Activated T-cell treated with anti-CD3 and anti-CD28 coated beads, Interleukin-2, amount 50 U/mL, for 72 hours (primary cell): Measurements from ENCODE around the gene BSND. TPM values are rescaled to one million over a fixed set of nuclear protein-coding genes. Genes with fewer than 3 reads are reported as not detected.
"Not testable (repeated sequence)": the region's sequence is repeated elsewhere in the genome, so short reads cannot be mapped to it uniquely, and the experiment has no call there.

Experiments used
- ATAC-seq, 2 donors: fragments of 150-1000 bp; cut with Tn5 transposase; replicated peaks in 1 of 2; 2 replicates each; pipeline ENCODE4 v1.10.0; 2021; ENCODE audit warnings: moderate library complexity in 2 of 2, mild to moderate bottlenecking in 1 of 2
- DNase-seq, 2 donors: peaks; one replicate each; pipeline ENCODE4 v3.0.0; 2021 to 2022; ENCODE audit warnings: mixed read lengths in 1 of 2
- H3K27ac Mint-ChIP-seq: one replicate; pipeline ENCODE4 v1.8.0; 2022; ENCODE audit warnings: mild to moderate bottlenecking, moderate library complexity, mixed read lengths
- H3K27me3 Mint-ChIP-seq: one replicate; pipeline ENCODE4 v1.8.0; 2022; ENCODE audit warnings: low read depth, mixed read lengths
- H3K36me3 Mint-ChIP-seq, 2 donors: one replicate each; pipeline ENCODE4 v1.8.0; 2022; ENCODE audit warnings: mixed read lengths in 2 of 2, mild to moderate bottlenecking in 1 of 2; ENCODE audit not compliant: insufficient read depth in 2 of 2
- H3K4me1 Mint-ChIP-seq: one replicate; pipeline ENCODE4 v1.8.0; 2022; ENCODE audit warnings: low read depth, mixed read lengths
- H3K4me3 Mint-ChIP-seq, 2 donors: one replicate each; pipeline ENCODE4 v1.8.0; 2022; ENCODE audit warnings: mild to moderate bottlenecking in 2 of 2, mixed read lengths in 2 of 2, moderate library complexity in 2 of 2
- H3K9me3 Mint-ChIP-seq, 2 donors: one replicate each; pipeline ENCODE4 v1.8.0; 2022; ENCODE audit warnings: mixed read lengths in 2 of 2
- total RNA-seq, 2 donors: library from RNA; stranded (reverse); gene quantifications; one replicate each; pipeline ENCODE4 v1.2.3, GENCODE V29; 2022

The BSND gene
- total RNA-seq, 2 donors from 2014 or later: not detected

GRCh38 chr1:55026682-55027081, 27.9 kb downstream of the BSND start:
- not testable (repeated sequence) for H3K36me3 Mint-ChIP-seq, H3K9me3 Mint-ChIP-seq, H3K4me1 Mint-ChIP-seq, H3K27ac Mint-ChIP-seq, H3K4me3 Mint-ChIP-seq, H3K27me3 Mint-ChIP-seq, ATAC-seq, DNase-seq

GRCh38 chr1:55031098-55031497, 32.4 kb downstream of the BSND start:
- not testable (repeated sequence) for H3K27ac Mint-ChIP-seq, H3K36me3 Mint-ChIP-seq

GRCh38 chr1:55033265-55033614, 34.5 kb downstream of the BSND start:
- H3K27me3 Mint-ChIP-seq: peaks cover 42% of the 10 kb centered on the region

More at GRCh38 chr1:55031098-55031497, 32.4 kb downstream of the BSND start:
- not testable (repeated sequence) for H3K4me1 Mint-ChIP-seq, DNase-seq, ATAC-seq, H3K9me3 Mint-ChIP-seq, H3K4me3 Mint-ChIP-seq
- peaks cover 21% of the 10 kb centered on the region for H3K27me3 Mint-ChIP-seq

DNA sequence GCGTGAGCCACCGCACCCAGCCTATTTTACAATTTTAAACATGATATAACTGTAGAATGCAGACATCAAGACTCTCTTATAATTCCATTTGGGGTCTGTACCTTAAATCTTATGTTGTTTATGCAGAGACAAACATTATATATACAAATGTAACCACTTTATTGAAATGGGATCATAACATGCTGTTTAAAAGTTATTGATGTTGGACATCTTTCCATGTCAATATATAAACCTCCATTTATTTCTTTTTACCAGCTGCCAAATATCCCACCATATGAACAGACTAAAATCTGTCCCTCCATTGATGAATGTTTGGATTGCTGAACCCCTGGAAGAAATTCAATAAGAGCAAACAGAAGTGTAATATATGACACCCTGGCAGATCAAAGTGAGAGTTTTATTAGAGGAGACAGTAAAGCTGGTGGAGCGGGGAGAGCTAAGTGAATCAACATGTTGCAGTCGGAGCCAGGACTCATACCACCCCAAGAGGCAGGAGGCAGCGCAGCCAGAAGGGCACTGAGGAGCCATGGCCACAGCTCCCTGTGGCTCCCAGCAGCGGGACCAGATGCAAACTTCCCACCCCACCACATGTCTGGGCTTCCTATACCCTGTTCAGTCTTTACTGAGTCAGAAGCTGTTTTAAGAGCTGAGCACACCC, 35.9 kb downstream of the BSND start:
- no peak overlapping the region for H3K27ac Mint-ChIP-seq
- ATAC-seq: no peak
- H3K4me1 Mint-ChIP-seq: no peaks in the 10 kb centered on the region
- peaks cover 53% of the 10 kb centered on the region for H3K27me3 Mint-ChIP-seq
- DNase-seq: no peak
- H3K4me3 Mint-ChIP-seq: no peak overlapping the region
- H3K36me3 Mint-ChIP-seq: no peaks in the 10 kb centered on the region
- no peaks in the 10 kb centered on the region for H3K9me3 Mint-ChIP-seq

More at GRCh38 chr1:55033265-55033614, 34.5 kb downstream of the BSND start:
- ATAC-seq (no peak), DNase-seq (no peak)
- H3K9me3 Mint-ChIP-seq: no peaks in the 10 kb centered on the region
- no peak overlapping the region for H3K27ac Mint-ChIP-seq
- H3K4me1 Mint-ChIP-seq: no peaks in the 10 kb centered on the region
- H3K36me3 Mint-ChIP-seq: no peaks in the 10 kb centered on the region
- no peak overlapping the region for H3K4me3 Mint-ChIP-seq

DNA sequence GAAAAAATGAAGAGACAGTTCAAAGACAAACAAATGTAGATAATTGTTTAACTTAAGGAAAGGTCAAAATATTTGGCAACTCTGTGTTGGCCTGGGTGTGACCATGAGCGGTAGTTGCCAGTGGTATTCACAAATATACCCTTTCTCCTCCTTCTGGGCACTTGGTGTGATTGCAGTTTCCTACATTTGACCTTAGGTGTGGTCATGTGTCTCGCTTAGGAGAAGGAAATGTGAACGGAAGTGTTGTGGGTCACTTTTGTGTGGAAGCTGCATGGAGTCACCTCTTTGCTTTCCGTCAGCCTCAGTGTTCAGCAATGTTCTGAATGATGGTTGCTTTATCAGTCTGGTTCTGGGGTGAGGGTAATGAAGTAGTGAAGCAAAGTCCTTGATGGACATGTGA, 37.2 kb downstream of the BSND start:
- Mint-ChIP-seq H3K27ac (no peak overlapping the region), H3K27me3 (peaks cover 66% of the 10 kb centered on the region), H3K9me3 (no peaks in the 10 kb centered on the region), H3K4me3 (no peak overlapping the region), H3K36me3 (no peaks in the 10 kb centered on the region), H3K4me1 (peaks cover 7% of the 10 kb centered on the region)
- ATAC-seq (no peak), DNase-seq (no peak)

- Mint-ChIP-seq H3K27ac (no peak overlapping the region), H3K36me3 (no peaks in the 10 kb centered on the region), H3K4me1 (peaks cover 7% of the 10 kb centered on the region), H3K9me3 (no peaks in the 10 kb centered on the region), H3K27me3 (peaks cover 73% of the 10 kb centered on the region), H3K4me3 (no peak overlapping the region)
- no peak for DNase-seq
- no peak for ATAC-seq
Measured at GRCh38 chr1:55037733-55038551, 39.2 kb downstream of the BSND start.

DNA sequence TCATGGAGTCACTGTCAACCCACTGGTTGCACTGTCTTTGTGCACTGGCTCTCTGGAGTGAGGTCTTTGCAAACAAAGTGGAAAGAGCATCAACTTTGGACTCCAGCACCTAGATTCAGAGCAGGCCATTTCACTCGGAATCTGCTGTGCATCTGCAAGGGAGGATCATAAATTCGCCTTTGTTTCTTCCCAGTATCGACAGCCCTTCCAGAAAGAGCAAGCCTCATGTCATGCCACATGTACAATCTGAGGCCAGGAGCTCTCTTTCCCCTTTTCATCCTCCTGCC, 39.8 kb downstream of the BSND start:
- H3K27ac Mint-ChIP-seq: no peak overlapping the region
- H3K27me3 Mint-ChIP-seq: peaks cover 69% of the 10 kb centered on the region
- no peak for ATAC-seq
- no peak for DNase-seq
- H3K36me3 Mint-ChIP-seq: no peaks in the 10 kb centered on the region
- no peaks in the 10 kb centered on the region for H3K9me3 Mint-ChIP-seq
- no peak overlapping the region for H3K4me3 Mint-ChIP-seq
- H3K4me1 Mint-ChIP-seq: peaks cover 7% of the 10 kb centered on the region

- Mint-ChIP-seq H3K9me3 (no peaks in the 10 kb centered on the region), H3K4me3 (no peak overlapping the region), H3K36me3 (no peaks in the 10 kb centered on the region), H3K4me1 (peaks cover 7% of the 10 kb centered on the region), H3K27ac (no peak overlapping the region), H3K27me3 (peaks cover 67% of the 10 kb centered on the region)
- ATAC-seq (no peak), DNase-seq (no peak)
Measured at GRCh38 chr1:55038974-55039341, 40.2 kb downstream of the BSND start.

DNA sequence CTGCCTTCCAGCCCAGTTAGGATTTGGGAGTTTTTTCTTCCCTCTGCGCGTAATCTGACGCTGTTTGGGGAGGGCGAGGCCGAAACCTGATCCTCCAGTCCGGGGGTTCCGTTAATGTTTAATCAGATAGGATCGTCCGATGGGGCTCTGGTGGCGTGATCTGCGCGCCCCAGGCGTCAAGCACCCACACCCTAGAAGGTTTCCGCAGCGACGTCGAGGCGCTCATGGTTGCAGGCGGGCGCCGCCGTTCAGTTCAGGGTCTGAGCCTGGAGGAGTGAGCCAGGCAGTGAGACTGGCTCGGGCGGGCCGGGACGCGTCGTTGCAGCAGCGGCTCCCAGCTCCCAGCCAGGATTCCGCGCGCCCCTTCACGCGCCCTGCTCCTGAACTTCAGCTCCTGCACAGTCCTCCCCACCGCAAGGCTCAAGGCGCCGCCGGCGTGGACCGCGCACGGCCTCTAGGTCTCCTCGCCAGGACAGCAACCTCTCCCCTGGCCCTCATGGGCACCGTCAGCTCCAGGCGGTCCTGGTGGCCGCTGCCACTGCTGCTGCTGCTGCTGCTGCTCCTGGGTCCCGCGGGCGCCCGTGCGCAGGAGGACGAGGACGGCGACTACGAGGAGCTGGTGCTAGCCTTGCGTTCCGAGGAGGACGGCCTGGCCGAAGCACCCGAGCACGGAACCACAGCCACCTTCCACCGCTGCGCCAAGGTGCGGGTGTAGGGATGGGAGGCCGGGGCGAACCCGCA, 40.8 kb downstream of the BSND start, which contains the start of gene PCSK9:
Gene PCSK9, plus strand, starts transcription at position 207 of the 741 bp plus-strand sequence. Its CDS starts 290 bp downstream, at position 497.
- H3K27ac Mint-ChIP-seq: no peak within 1 kb of the TSS
- H3K27me3 Mint-ChIP-seq: peaks cover 67% of the 10 kb centered on the region
- ATAC-seq (peak in 1 of 2 donors; percentile 13), DNase-seq (no peak)
- H3K36me3 Mint-ChIP-seq: no peaks in the 10 kb centered on the region
- no peaks in the 10 kb centered on the region for H3K9me3 Mint-ChIP-seq
- H3K4me3 Mint-ChIP-seq: peak within 1 kb of the TSS in 1 of 2 donors; percentile 13
- H3K4me1 Mint-ChIP-seq: peaks cover 7% of the 10 kb centered on the region

- no peaks in the 10 kb centered on the region for H3K36me3 Mint-ChIP-seq
- ATAC-seq: no peak
- no peaks in the 10 kb centered on the region for H3K9me3 Mint-ChIP-seq
- H3K27me3 Mint-ChIP-seq: peaks cover 64% of the 10 kb centered on the region
- H3K4me3 Mint-ChIP-seq: peak overlapping the region in 1 of 2 donors; percentile 13
- DNase-seq: no peak
- no peak overlapping the region for H3K27ac Mint-ChIP-seq
- peaks cover 7% of the 10 kb centered on the region for H3K4me1 Mint-ChIP-seq
Measured at GRCh38 chr1:55040083-55040932, 41.6 kb downstream of the BSND start.

DNA sequence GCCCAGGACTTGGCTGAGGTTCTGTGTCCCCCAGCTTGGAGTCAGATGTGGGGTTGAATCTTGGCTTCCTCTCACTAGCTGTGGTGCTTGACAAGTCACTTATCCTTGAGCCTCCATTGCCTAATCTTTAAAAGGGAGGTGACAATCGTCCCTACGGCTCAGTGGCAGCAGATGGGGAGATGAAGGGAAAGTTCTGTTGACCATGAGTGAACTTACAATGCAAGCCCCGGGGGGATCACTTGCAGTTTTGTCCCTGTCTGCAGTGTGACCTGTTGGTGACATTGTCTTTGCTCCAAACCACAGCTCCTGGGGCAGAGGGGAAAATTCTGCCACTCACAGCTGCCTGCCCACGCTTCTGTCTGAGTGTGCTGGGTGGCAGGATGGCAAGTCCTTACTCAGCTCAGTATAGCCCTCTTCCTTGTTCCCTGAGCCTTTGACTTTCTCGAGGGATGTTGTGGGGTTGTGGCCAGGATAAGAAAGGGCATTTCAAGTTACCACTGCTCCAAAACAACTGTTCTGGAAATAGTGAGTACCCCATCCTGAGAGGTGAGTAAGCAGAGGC, 42.3 kb downstream of the BSND start:
- Mint-ChIP-seq H3K9me3 (no peaks in the 10 kb centered on the region), H3K27ac (no peak overlapping the region), H3K4me3 (no peak overlapping the region), H3K4me1 (peaks cover 7% of the 10 kb centered on the region), H3K27me3 (peaks cover 60% of the 10 kb centered on the region), H3K36me3 (no peaks in the 10 kb centered on the region)
- no peak for ATAC-seq
- DNase-seq: no peak

DNA sequence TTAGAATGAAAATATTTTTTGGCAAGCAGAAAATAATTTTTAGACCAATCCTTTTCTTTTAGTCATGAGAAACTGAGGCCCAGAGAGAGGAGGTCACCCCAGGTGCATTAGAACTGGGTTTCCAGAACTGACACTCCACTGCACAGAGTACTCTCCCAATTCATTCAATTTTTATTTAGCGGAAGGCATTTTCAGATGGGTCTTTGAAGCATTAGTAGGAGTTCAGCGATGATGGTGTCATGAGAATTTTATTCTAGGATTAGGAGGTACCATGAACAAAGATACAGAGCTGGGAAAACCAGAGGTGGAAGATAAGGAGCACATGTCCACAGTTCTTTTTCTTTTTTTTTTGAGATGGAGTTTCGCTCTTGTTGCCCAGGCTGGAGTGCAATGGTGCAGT, 42.9 kb downstream of the BSND start:
- Mint-ChIP-seq H3K4me3 (no peak overlapping the region), H3K9me3 (no peaks in the 10 kb centered on the region), H3K27me3 (peaks cover 54% of the 10 kb centered on the region), H3K36me3 (no peaks in the 10 kb centered on the region), H3K4me1 (peaks cover 7% of the 10 kb centered on the region), H3K27ac (no peak overlapping the region)
- no peak for ATAC-seq
- no peak for DNase-seq
